ACC112 (cell line): ENCODE data around the gene HDAC9.

Source experiments
- H2AFZ ChIP-seq: fragments of 200-600 bp; sonication (generic); one replicate; pipeline ENCODE4 v1.6.0; 2017; ENCODE audit warnings: antibody characterized with exemption, low read length; ENCODE audit not compliant: unreplicated experiment
- H3K27ac ChIP-seq: fragments of 200-600 bp; sonication (generic); 2 replicates; pipeline ENCODE4 v1.5.1; 2014; ENCODE audit warnings: low read depth, mild to moderate bottlenecking, antibody characterized with exemption, low read length, moderate library complexity
- H3K27me3 ChIP-seq: fragments of 200-600 bp; sonication (generic); 2 replicates; pipeline ENCODE4 v1.6.1; 2014; ENCODE audit warnings: mild to moderate bottlenecking, antibody characterized with exemption, low read length, moderate library complexity, mixed read lengths; ENCODE audit not compliant: insufficient read depth
- H3K36me3 ChIP-seq: fragments of 200-600 bp; sonication (generic); 2 replicates; pipeline ENCODE4 v1.6.1; 2016; ENCODE audit warnings: mild to moderate bottlenecking, antibody characterized with exemption, low read length, moderate library complexity, mixed read lengths; ENCODE audit not compliant: insufficient read depth
- H3K4me1 ChIP-seq: fragments of 200-600 bp; sonication (generic); one replicate; pipeline ENCODE4 v1.6.1; 2016; ENCODE audit warnings: low read length, mixed read lengths; ENCODE audit not compliant: insufficient read depth, unreplicated experiment, control insufficient read depth
- H3K4me3 ChIP-seq: fragments of 200-600 bp; sonication (generic); 2 replicates; pipeline ENCODE4 v1.5.1; 2014; ENCODE audit warnings: mild to moderate bottlenecking, low read depth, low read length
- H3K79me2 ChIP-seq: fragments of 200-600 bp; sonication (generic); one replicate; pipeline ENCODE4 v1.6.0; 2016; ENCODE audit warnings: low read length; ENCODE audit not compliant: control insufficient read depth, unreplicated experiment, insufficient read depth

The HDAC9 gene

GRCh38 chr7:18468795-18469194 is 26.8 kb upstream of the HDAC9 start:
- no peak overlapping the region for H3K27ac ChIP-seq
- no peak overlapping the region for H3K4me3 ChIP-seq
- H3K79me2 ChIP-seq: no peaks in the 10 kb centered on the region
- no peaks in the 10 kb centered on the region for H3K27me3 ChIP-seq
- no peaks in the 10 kb centered on the region for H3K36me3 ChIP-seq
- no peaks in the 10 kb centered on the region for H3K4me1 ChIP-seq
- no peak overlapping the region for H2AFZ ChIP-seq

- Histone ChIP-seq H3K4me1 (no peaks in the 10 kb centered on the region), H2AFZ (no peak overlapping the region), H3K36me3 (no peaks in the 10 kb centered on the region), H3K79me2 (no peaks in the 10 kb centered on the region), H3K27ac (no peak overlapping the region), H3K4me3 (no peak overlapping the region), H3K27me3 (no peaks in the 10 kb centered on the region)
Observed at GRCh38 chr7:18469316-18469715, 26.2 kb upstream of the HDAC9 start.

- Histone ChIP-seq H2AFZ (no peak overlapping the region), H3K4me1 (no peaks in the 10 kb centered on the region), H3K4me3 (no peak overlapping the region), H3K27ac (no peak overlapping the region), H3K79me2 (no peaks in the 10 kb centered on the region), H3K27me3 (no peaks in the 10 kb centered on the region), H3K36me3 (no peaks in the 10 kb centered on the region)
Observed at GRCh38 chr7:18471476-18472160, 23.9 kb upstream of the HDAC9 start.

- H3K4me3 ChIP-seq: no peak overlapping the region
- H3K27me3 ChIP-seq: no peaks in the 10 kb centered on the region
- H2AFZ ChIP-seq: no peak overlapping the region
- H3K27ac ChIP-seq: no peak overlapping the region
- no peaks in the 10 kb centered on the region for H3K4me1 ChIP-seq
- H3K79me2 ChIP-seq: no peaks in the 10 kb centered on the region
- no peaks in the 10 kb centered on the region for H3K36me3 ChIP-seq
Observed at GRCh38 chr7:18472161-18472483, 23.4 kb upstream of the HDAC9 start.

GRCh38 chr7:18473119-18473518 is 22.4 kb upstream of the HDAC9 start:
- no peak overlapping the region for H2AFZ ChIP-seq
- no peaks in the 10 kb centered on the region for H3K36me3 ChIP-seq
- no peak overlapping the region for H3K27ac ChIP-seq
- no peaks in the 10 kb centered on the region for H3K27me3 ChIP-seq
- H3K4me1 ChIP-seq: no peaks in the 10 kb centered on the region
- no peak overlapping the region for H3K4me3 ChIP-seq
- H3K79me2 ChIP-seq: no peaks in the 10 kb centered on the region

GRCh38 chr7:18474944-18475343 is 20.6 kb upstream of the HDAC9 start:
- no peaks in the 10 kb centered on the region for H3K4me1 ChIP-seq
- H2AFZ ChIP-seq: no peak overlapping the region
- H3K36me3 ChIP-seq: no peaks in the 10 kb centered on the region
- H3K27ac ChIP-seq: no peak overlapping the region
- H3K4me3 ChIP-seq: no peak overlapping the region
- H3K79me2 ChIP-seq: no peaks in the 10 kb centered on the region
- H3K27me3 ChIP-seq: no peaks in the 10 kb centered on the region

GRCh38 chr7:18475488-18475887 is 20.1 kb upstream of the HDAC9 start:
- Histone ChIP-seq H3K36me3 (no peaks in the 10 kb centered on the region), H3K4me3 (no peak overlapping the region), H3K4me1 (no peaks in the 10 kb centered on the region), H2AFZ (no peak overlapping the region), H3K27me3 (no peaks in the 10 kb centered on the region), H3K27ac (no peak overlapping the region), H3K79me2 (no peaks in the 10 kb centered on the region)

GRCh38 chr7:18481776-18482175 is 13.8 kb upstream of the HDAC9 start:
- H3K4me1 ChIP-seq: no peaks in the 10 kb centered on the region
- H3K4me3 ChIP-seq: no peak overlapping the region
- no peaks in the 10 kb centered on the region for H3K79me2 ChIP-seq
- H3K36me3 ChIP-seq: no peaks in the 10 kb centered on the region
- no peak overlapping the region for H2AFZ ChIP-seq
- no peaks in the 10 kb centered on the region for H3K27me3 ChIP-seq
- no peak overlapping the region for H3K27ac ChIP-seq

GRCh38 chr7:18488049-18488448 is 7.5 kb upstream of the HDAC9 start:
- H2AFZ ChIP-seq: no peak overlapping the region
- no peak overlapping the region for H3K4me3 ChIP-seq
- no peaks in the 10 kb centered on the region for H3K27me3 ChIP-seq
- no peaks in the 10 kb centered on the region for H3K36me3 ChIP-seq
- no peaks in the 10 kb centered on the region for H3K79me2 ChIP-seq
- H3K4me1 ChIP-seq: no peaks in the 10 kb centered on the region
- no peak overlapping the region for H3K27ac ChIP-seq

- H3K4me1 ChIP-seq: peaks cover under 1% of the 10 kb centered on the region
- no peaks in the 10 kb centered on the region for H3K27me3 ChIP-seq
- H3K27ac ChIP-seq: no peak overlapping the region
- H3K4me3 ChIP-seq: no peak overlapping the region
- H3K79me2 ChIP-seq: no peaks in the 10 kb centered on the region
- no peaks in the 10 kb centered on the region for H3K36me3 ChIP-seq
- no peak overlapping the region for H2AFZ ChIP-seq
Observed at GRCh38 chr7:18489624-18490023, 5.9 kb upstream of the HDAC9 start.

- H3K27ac ChIP-seq: no peak overlapping the region
- no peaks in the 10 kb centered on the region for H3K27me3 ChIP-seq
- no peaks in the 10 kb centered on the region for H3K36me3 ChIP-seq
- peaks cover 4% of the 10 kb centered on the region for H3K4me1 ChIP-seq
- H3K79me2 ChIP-seq: no peaks in the 10 kb centered on the region
- no peak overlapping the region for H3K4me3 ChIP-seq
- H2AFZ ChIP-seq: no peak overlapping the region
Observed at GRCh38 chr7:18491871-18492270, 3.7 kb upstream of the HDAC9 start.
